ENCODE results near the gene MYRFL. TPM values are rescaled to one million over a fixed set of nuclear protein-coding genes. Genes with fewer than 3 reads are reported as not detected.

Gene MYRFL
- total RNA-seq, result not detected
- 0.16 TPM for total RNA-seq (2013)

- Histone ChIP-seq H3K27me3 (ENCODE audit: control insufficient read depth, insufficient read depth, low read length) (peaks cover 2% of the 10 kb centered on the region), H3K4me3 (ENCODE audit: low read length) (no peak within 1 kb of the TSS), H3K36me3 (ENCODE audit: control insufficient read depth, insufficient read depth, low read length) (no peaks in the 10 kb centered on the region), H3K27ac (ENCODE audit: low read length) (no peak within 1 kb of the TSS), H3K9me3 (ENCODE audit: control insufficient read depth, insufficient read depth, low read length) (no peaks in the 10 kb centered on the region), H3K4me1 (ENCODE audit: control insufficient read depth, insufficient read depth, low read length) (no peaks in the 10 kb centered on the region)
- Mint-ChIP-seq H3K36me3 (no peaks in the 10 kb centered on the region), H3K27me3 (ENCODE audit: low read depth in 2 of 2) (peaks cover 23 to 31% of the 10 kb centered on the region in 2 donors), H3K9me3 (no peaks in the 10 kb centered on the region), H3K4me3 (no peak within 1 kb of the TSS), H3K4me1 (no peaks in the 10 kb centered on the region), H3K27ac (no peak within 1 kb of the TSS)
- intact Hi-C loops (cut with micrococcal nuclease), result no loop called here
- TF ChIP-seq CTCF (IDR thresholded peaks at IDR 0.05), result no peak
- ATAC-seq (no peak), DNase-seq (no peak)
- 88% methylated on average over 4 of the region's 5 CpGs for WGBS (ENCODE audit: insufficient coverage)
Measured at GRCh38 chr12:69824966-69825560, at the start of gene MYRFL. MYRFL (plus strand) TSS chr12:69825227; CDS start chr12:69825518, 291 bp downstream.

DNA sequence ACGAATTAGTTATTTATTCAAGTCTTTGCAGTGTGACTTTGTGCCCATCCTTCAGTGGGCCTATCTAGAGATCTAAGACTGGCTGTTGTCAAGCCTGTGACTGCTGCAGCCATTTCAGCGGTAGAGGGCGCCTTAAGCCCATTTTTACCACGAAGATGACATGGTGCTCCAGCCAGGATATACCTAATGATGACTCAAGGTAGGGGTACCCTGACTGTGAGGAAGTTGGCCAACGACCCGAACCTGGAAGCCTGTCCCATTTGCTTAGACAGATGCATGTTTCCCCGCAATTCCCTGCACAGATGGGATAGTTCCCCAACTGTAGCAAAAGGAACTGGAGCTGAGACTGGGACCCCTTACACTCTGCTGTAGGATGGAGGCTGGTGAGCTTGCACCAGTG, 45.1 kb upstream of the MYRFL start:
- Histone ChIP-seq H3K4me1 (ENCODE audit: control insufficient read depth, insufficient read depth, low read length) (no peaks in the 10 kb centered on the region), H3K4me3 (ENCODE audit: low read length) (no peak overlapping the region), H3K27me3 (ENCODE audit: control insufficient read depth, insufficient read depth, low read length) (no peaks in the 10 kb centered on the region), H3K36me3 (ENCODE audit: control insufficient read depth, insufficient read depth, low read length) (no peaks in the 10 kb centered on the region), H3K9me3 (ENCODE audit: control insufficient read depth, insufficient read depth, low read length) (no peaks in the 10 kb centered on the region), H3K27ac (ENCODE audit: low read length) (no peak overlapping the region)
- H3K36me3 Mint-ChIP-seq, result peaks cover 30% of the 10 kb centered on the region
- peaks cover 6 to 12% of the 10 kb centered on the region in 2 donors for H3K9me3 Mint-ChIP-seq
- TF ChIP-seq CTCF (IDR thresholded peaks at IDR 0.05), result no peak
- DNase-seq (no peak), ATAC-seq (no peak)
- no peaks in the 10 kb centered on the region for H3K27me3 Mint-ChIP-seq (ENCODE audit: low read depth in 2 of 2)
- 84% methylated on average over 7 of the region's 7 CpGs for WGBS (ENCODE audit: insufficient coverage)
- no peaks in the 10 kb centered on the region for H3K4me1 Mint-ChIP-seq
- H3K27ac Mint-ChIP-seq, result no peak overlapping the region
- intact Hi-C loops (cut with micrococcal nuclease), result no loop called here
- H3K4me3 Mint-ChIP-seq, result no peak overlapping the region

GRCh38 chr12:69783365-69783764, 41.7 kb upstream of the MYRFL start:
- H3K36me3 ChIP-seq (ENCODE audit: control insufficient read depth, insufficient read depth, low read length), result no peaks in the 10 kb centered on the region
- H3K27ac Mint-ChIP-seq, result no peak overlapping the region
- H3K9me3 Mint-ChIP-seq, result peaks cover 6 to 12% of the 10 kb centered on the region in 2 donors
- TF ChIP-seq CTCF (IDR thresholded peaks at IDR 0.05), result no peak
- 90% methylated on average over 6 of the region's 6 CpGs for WGBS (ENCODE audit: insufficient coverage)
- intact Hi-C loops (cut with micrococcal nuclease), result no loop called here
- no peaks in the 10 kb centered on the region for H3K4me1 Mint-ChIP-seq
- no peak overlapping the region for H3K4me3 ChIP-seq (ENCODE audit: low read length)
- H3K9me3 ChIP-seq (ENCODE audit: control insufficient read depth, insufficient read depth, low read length), result no peaks in the 10 kb centered on the region
- H3K27ac ChIP-seq (ENCODE audit: low read length), result no peak overlapping the region
- H3K4me3 Mint-ChIP-seq, result no peak overlapping the region
- ATAC-seq, result no peak
- peaks cover 31% of the 10 kb centered on the region for H3K36me3 Mint-ChIP-seq
- no peak for DNase-seq
- H3K4me1 ChIP-seq (ENCODE audit: control insufficient read depth, insufficient read depth, low read length), result no peaks in the 10 kb centered on the region
- no peaks in the 10 kb centered on the region for H3K27me3 ChIP-seq (ENCODE audit: control insufficient read depth, insufficient read depth, low read length)
- H3K27me3 Mint-ChIP-seq (ENCODE audit: low read depth in 2 of 2), result no peaks in the 10 kb centered on the region

- Histone ChIP-seq H3K4me1 (ENCODE audit: control insufficient read depth, insufficient read depth, low read length) (no peaks in the 10 kb centered on the region), H3K27ac (ENCODE audit: low read length) (no peak overlapping the region), H3K4me3 (ENCODE audit: low read length) (no peak overlapping the region), H3K36me3 (ENCODE audit: control insufficient read depth, insufficient read depth, low read length) (peaks cover 2% of the 10 kb centered on the region), H3K9me3 (ENCODE audit: control insufficient read depth, insufficient read depth, low read length) (no peaks in the 10 kb centered on the region), H3K27me3 (ENCODE audit: control insufficient read depth, insufficient read depth, low read length) (no peaks in the 10 kb centered on the region)
- Mint-ChIP-seq H3K4me3 (no peak overlapping the region), H3K36me3 (peaks cover 29% of the 10 kb centered on the region), H3K27ac (no peak overlapping the region), H3K4me1 (no peaks in the 10 kb centered on the region), H3K27me3 (ENCODE audit: low read depth in 2 of 2) (no peaks in the 10 kb centered on the region), H3K9me3 (peaks cover 4 to 8% of the 10 kb centered on the region in 2 donors)
- ATAC-seq (no peak), DNase-seq (no peak)
- TF ChIP-seq CTCF (IDR thresholded peaks at IDR 0.05), result no peak
- intact Hi-C loops (cut with micrococcal nuclease), result no loop called here
Measured at GRCh38 chr12:69789351-69789750, 35.7 kb upstream of the MYRFL start.

Measured in natural killer cell (primary cell).